Heart left ventricle (tissue), 13 donors: Measurements from ENCODE around the gene GOLPH3L.
"Not testable (repeated sequence)": the region's sequence is repeated elsewhere in the genome, so short reads cannot be mapped to it uniquely, and the experiment has no call there.

Experiments
- CTCF ChIP-seq, 12 donors: fragments of 200-600 bp; sonication (generic) in 4 of 12; IDR thresholded peaks; one replicate each; pipeline versions ENCODE4 v1.5.0 to v1.8.0; 2018 to 2022; ENCODE audit warnings: antibody characterized with exemption in 12 of 12, mild to moderate bottlenecking in 5 of 12
- POLR2A ChIP-seq, 2 donors: fragments of 450-650 bp; IDR thresholded peaks; one replicate each; pipeline ENCODE4 v1.6.1; 2017; ENCODE audit warnings: antibody characterized with exemption in 2 of 2, mild to moderate bottlenecking in 2 of 2, moderate library complexity in 2 of 2
- donor health status: ischemic (EF 13 %, LVEDD 7.1; RV severe dilation, severe dysfunction).
- donor health status: DM: no; HTN: yes; CAD: no.
- donor health status: DM: no; HTN: no; CAD: no.
- donor health status: ischemic (EF 25% LVEDD 6.9; RV normal size, moderate dysfunction).
- donor health status: ischemic (EF 25% LVEDD 5.7; RV mildly dilated, moderate dysfunction).
- donor health status: ischemic (EF 35%, LVEDD 5.7; RV mildly dilated, moderate dysfunction).
- donor health status: nonischemic (EF 11% LVEDD 7.7; RV severe dilation, severe dysfunction).
- donor health status: DM: yes; HTN: yes; CAD: no.
- donor health status: PGD.
- donor health status: ischemic (EF 29% LVEDD 5.4; RV normal size, mild dysfunction).
- donor health status: nonischemic (EF 23%, LVEDD 6.1; RV moderate dilation, normal function).

GRCh38 chr1:150709031-150709430 lies 12.1 kb upstream of the GOLPH3L start:
- not testable (repeated sequence) for TF ChIP-seq CTCF, POLR2A (IDR thresholded peaks at IDR 0.05)
